Activated gamma-delta T cell treated with Interleukin-2 at 50 U/mL for 16 hours (primary cell): Measurements from ENCODE around the gene NSMCE3.

Experiments
- DNase-seq: peaks from one replicate; pipeline ENCODE4 v3.0.0-alpha.2; 2020

The NSMCE3 gene

DNA sequence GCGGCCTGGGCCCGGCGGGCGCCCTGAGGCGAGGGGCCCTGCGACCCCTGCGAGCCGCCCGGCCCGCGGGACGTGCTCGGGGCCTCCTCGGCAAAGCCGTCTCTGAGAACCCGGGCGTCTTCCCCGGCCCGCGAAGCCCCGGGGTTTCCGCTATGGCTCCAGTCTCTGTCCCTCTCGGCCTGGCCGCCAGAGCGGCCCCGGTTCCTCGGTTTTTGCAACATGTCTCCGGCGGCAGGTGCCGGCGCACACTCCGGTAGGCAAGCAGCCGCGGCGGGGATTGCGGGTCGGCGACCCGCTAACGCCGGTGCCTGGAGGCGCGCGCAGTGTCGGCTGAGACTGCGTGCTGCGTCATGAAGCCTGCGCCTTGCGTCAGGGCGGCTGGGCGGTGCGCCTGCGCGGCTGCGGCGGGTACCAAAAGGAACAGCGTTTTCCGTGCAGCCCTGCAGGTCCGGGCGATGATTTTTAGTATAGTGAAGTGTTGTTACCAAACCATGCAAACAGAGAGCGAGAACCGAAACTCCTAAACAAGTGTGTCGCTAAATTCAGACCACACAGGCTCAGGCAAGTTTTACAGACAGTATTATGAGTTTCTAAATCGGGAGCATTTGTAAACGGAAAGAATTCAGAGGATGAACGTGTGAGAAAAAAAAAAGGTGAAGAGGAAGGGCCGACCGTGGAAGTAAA, at the start of gene NSMCE3:
Gene NSMCE3 (minus strand): TSS at position 338 of the 684 bp plus-strand sequence. CDS start 117 bp downstream, at position 221.
- DNase-seq: peak; percentile 88

DNA sequence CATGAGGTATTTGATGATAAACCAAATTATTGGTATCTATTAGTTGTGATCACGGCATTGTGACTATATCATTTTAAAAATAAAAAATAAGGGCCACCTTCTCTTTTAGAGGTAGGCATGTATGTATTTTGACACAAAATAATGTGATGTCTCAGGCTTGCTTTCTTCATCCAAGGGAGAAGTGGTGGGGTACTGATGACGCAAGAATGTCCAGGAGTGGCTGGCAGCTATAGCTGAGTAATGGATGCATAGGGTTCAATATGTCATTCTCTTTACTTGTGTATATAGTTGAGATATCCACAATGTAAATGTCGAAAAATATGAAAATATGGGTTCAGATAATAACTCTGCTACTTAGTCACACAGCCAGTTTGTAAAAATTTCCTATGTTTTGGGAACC, 46.8 kb upstream of the NSMCE3 start:
- no peak for DNase-seq

DNA sequence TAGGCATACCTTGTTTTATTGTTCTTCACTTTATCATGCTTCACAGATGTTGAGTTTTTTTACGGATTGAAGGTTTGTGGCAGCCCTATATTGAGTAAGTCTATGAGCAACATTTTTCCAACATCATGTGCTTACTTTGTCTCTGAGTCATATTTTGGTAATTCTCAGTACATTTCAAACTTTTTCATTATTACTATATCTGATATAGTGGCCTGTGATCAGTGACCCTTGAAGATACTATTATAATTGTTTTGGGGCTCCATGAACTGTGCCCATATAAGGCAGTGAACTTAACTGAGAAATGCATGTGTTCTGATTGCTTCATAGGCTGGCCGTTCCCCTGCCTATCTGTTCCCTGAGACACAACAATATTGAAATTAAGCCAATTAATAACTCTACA, 42.8 kb upstream of the NSMCE3 start:
- DNase-seq: no peak

DNA sequence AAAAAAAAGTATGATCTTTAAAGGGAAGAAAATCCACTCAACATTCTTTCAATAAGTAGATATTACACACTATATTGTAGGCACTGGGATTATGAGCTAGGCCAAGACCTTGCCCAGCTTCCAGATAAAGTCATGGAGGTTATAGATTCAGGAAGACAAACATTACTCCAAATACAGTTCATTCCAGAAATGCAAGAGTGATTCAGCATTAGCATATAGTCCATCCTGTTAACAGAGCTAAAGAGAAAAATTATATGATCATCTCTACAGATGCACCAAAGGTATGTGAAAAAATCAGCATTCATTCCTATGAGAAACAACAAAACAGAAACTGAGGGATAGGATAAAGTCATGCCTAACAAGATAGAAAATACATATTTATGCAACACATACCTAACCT, 42.1 kb upstream of the NSMCE3 start:
- DNase-seq: no peak

DNA sequence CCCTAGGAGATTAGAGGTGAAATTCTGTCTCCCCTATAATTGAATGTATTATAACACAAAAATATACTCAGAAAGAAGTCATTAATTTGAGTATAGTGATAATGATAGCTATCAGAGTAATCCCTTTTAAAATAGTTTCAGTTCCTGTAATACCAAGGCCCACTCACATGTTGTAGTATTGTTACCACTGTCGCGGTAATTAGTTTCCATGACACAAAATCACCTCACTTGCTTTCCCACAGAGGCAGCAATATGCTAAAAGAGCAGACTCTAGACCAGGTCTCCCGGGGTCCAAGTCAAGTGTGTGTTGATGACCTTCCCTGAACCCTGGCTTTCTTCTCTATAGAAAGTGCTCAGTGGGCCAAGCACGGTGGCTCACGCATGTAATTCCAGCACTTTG, 39.5 kb upstream of the NSMCE3 start:
- no peak for DNase-seq

DNA sequence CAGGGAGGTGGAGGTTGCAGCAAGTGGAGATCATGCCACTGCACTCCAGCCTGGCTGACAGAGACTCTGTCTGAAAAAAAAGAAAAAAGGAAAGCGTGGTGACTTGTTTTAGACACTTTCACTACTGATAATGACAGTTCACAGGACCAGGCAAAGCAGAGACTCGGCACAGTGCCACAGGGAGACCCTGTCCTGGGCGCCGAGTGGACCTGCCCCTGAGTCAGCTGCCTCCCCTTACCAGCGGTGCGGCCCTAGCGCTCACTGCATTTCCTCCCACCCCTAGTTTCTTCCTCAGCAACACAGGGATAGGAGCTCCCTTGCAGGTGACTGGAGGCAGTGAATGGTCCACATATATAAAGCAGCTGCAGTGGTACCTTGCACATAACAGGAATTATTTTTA, 38.7 kb upstream of the NSMCE3 start:
- no peak for DNase-seq

DNA sequence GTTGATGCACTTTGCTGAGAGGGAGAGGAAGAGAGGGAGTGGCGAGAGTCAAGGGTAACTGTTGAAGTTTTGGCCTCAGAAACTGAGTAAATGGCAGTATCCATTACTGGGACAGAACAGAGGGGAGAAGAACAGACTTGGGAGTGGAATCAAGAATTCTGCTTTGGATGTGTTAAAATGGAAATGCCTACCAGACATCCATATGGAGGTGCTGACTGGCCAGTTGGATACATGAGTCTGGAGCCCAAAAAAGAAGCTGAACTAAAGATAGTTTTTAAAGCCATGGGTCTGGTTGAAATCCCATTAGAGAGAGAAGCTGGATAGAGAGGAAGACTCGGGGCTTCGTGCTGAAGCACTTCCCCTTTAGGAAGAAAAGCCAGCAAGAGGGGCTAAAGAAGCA, 35.9 kb upstream of the NSMCE3 start:
- no peak for DNase-seq

DNA sequence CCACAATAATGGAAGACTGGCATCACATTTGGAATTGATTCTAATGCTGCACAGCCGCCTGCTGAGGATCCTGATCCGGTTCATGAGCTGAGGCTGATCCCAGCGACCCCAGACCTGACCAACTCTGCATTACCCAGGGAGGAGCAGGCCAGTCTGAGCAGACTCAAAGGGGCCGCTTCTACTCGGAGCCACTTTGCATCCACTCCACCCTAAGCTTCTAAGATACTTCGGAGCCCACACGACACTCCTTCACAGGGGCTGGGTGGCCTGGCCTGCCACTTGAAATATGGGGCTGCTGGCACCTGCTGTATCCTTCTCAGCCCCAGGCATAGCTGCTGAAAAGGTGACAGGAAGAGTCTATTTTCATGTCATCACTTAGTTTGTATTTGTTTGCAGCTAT, 33.2 kb upstream of the NSMCE3 start:
- DNase-seq: no peak

DNA sequence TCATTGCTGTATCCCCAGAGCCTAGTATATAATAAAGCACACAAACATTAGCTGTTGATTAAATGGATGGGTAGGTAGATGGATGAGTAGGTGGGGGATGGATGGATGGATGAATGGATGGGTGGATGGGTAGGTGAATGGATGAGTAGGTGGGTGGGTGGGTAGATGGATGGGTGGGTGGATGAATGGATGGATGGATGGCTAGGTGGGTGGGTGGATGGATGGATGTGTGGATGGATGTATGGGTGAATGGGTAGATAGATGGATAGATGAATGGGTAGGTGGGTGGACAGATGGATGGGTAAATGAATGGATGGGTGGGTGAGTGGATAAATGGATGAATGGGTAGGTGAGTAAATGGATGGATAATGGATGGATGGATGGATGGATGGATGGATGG, 30.2 kb upstream of the NSMCE3 start:
- DNase-seq: no peak

DNA sequence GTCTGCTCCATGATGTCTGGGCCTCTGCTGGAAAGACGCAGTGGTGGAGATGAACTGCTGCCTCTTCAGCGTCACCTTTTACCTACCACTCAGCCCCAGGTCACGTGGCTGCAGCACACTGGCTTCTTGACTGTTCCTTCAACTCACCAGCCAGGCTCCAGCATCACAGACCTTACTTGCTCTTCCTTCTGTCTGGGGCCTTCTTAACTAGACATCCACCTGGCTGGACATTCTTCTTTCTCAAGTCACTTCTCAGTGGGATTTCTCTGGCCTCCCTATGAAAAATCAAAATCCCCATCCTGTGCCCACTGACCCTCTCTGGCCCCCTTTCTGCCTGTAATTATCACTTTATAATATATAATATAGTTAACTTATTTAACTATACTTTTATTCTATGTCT, 29.7 kb upstream of the NSMCE3 start:
- DNase-seq: no peak

DNA sequence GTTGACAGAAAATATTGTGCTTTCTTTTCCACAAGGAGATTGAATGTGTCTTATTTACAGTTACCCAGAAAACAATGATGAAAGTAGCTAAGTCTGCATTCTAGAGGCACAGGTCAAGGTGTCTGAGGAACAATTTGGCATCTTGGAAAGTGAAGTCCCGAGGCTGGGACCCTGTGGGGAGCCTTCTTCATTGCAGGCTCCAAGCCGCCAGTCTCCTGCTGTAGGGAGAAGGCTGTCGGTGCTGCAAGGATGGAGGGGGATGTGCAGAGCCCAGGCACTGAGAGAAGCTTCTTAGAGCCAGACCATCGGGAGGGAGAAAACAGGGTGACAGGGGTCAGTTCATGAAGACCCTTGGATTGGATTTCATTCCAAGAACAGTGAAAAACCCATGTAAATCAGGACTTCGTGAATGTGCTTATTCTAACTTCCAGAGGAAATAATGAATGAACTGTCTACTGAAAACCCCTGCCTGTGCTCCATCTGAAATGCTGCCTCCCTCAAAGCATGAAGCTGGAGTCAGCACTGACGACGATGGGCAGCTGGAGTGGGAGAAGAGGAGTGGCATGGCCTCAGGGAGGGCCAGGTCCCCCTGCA, 25.2 kb upstream of the NSMCE3 start:
- DNase-seq: no peak

DNA sequence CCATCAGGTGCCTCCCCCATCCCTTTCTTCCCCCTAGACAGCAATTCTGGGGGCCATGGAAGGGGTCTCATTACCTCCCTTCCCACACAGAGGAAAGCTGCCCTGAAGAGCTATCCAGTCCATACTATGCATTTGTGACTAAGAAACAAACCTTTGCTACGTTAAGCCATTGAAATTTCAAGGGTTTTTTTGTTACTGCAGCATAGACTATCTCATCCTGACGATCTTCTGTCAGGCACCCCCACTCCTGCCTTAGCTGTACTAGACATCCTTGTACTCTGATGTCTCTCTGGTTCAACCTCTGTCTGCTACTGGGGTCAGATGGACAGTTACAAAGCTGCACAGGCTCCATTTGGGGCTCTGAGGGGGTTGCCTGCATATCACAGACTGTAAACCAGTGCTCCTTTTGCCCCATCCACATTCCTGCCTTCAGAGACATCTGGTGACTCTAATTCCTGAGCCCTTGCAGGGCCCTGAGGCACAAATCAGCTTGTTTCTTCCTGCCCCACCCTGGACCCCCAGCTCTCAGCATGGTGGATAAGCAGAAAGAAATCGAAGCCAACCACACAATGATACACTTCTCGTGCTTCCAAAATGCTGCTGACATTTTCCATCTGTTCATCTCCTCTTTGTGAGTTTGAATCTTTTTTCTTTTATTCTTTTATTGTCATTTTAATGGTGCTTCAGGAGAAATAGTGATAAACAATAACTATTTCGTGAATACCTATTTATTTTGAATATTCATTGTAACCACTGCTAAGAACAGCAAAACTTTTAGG, 21.6 kb upstream of the NSMCE3 start:
- no peak for DNase-seq

DNA sequence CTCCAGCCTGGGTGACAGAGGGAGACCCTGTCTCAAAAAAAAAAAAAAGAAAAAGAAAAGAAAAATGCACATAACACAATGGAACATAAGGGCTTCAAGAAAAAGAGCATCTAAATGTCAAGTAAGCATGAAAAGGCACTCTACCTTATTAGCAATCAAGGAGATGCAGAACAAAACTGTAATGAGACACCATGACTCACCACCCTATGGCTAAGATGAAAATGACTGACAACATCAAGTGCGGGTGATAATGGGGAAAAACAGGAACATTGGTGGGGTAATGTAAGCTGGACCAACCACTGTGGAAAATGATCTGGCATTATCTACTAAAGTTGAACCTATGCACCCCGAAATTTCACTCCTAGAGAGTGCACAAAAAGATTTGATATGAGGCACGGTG, 19.6 kb upstream of the NSMCE3 start:
- no peak for DNase-seq

DNA sequence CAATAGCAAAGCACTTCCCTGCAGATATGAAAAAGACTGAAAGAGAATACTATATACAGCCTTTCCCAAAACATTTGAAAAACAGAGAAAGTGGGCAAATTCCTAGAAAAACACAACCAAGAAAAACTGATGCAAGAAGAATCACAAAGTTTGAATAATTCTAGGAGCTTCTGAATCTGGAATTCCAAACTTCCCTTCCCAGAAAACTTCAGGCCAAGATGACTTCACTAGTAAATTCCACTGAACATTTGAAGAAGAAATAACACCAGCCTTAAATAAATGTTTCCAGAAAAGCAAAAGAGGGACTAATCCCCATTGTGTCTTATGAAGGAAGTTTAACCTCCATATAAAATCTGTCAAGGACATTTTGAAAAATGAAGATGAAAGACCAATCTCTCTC, 15.8 kb upstream of the NSMCE3 start:
- DNase-seq: no peak

DNA sequence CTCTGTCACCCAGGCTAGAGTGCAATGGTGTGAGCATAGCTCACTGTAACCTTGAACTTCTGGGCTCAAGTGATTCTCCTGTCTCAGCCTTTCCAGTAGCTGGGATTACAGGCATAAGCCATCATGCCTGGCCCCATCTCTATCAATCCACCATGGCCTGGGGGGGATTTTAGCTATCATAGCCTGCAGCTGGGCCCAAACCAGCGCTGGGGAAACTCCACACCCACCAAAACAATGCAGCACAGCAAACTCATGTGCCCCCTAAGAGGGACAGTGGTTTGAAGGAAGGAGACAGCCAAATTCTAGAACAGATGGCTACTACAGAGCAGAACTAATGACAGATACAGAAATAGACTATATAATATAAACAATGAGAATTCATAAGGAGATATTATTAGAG, 13.8 kb upstream of the NSMCE3 start:
- DNase-seq: no peak

DNA sequence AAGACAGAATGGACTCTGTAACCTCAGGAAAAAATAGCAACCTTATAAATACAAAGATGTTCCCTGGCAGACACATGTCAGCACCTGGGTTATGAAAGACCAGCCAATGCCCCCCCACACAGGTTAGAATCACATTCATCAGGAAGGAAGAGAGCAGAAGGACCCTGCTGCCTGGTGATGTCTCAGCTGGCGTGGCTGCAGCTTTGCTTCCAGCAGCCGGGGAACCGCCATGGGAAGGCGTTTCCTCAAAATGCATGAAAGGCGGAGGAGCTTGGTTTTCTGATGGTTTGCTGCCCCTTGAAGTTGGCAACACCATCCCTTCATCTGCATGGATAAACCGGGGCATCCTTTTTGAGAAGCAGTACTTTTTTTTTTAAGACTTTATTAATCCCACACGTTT, 10.9 kb upstream of the NSMCE3 start:
- DNase-seq: no peak

DNA sequence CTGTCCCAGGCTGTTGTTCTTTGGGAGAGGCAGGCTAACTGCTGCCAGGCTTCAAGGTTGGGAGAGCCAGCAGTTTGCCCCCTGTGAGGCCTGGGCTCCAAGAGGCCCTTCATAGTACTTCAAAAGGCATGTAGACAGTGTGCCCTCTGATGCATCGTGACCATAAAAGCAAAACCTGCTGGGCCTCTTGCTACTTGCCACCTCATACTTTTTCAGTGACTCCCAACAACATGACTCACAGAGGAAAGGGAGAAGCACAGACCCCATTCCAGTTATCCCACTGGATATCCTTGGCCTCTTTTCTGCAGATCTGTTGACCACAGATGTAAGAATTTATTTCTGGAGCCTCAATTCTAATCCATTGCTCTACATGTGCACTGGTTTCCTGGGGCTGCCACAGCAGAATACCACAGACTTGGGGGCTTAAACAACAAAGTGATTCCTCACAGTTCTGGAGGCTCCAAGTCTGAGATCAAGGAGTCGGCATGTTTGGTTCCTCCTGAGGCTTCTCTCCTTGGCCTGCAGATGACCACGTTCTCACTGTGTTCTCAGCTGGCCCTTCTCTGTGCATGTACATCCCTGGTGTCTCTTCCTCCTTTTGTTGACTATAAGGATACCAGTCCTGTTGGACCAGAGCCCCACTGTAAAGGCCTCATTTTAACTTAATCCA, 8.9 kb upstream of the NSMCE3 start:
- DNase-seq: no peak

DNA sequence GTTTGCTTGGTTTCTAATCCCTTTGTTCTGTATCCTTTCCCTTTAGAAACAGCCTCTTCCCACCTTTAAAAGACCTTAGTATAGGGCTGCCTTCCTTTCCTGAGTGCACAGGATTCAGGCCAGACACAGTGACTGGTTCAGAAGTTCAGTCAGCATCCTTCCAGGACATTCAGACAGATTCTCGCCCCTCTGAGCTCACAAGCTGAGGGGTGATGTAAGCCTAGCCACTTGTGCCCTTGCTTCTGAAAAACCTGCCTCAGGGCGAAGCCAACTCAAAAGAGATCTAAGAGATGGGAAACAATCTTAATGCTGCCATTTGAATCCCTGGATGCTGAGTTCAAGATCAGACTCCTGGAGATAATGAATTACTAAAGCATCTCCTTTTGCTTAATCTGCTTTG, 6.7 kb upstream of the NSMCE3 start:
- DNase-seq: no peak

DNA sequence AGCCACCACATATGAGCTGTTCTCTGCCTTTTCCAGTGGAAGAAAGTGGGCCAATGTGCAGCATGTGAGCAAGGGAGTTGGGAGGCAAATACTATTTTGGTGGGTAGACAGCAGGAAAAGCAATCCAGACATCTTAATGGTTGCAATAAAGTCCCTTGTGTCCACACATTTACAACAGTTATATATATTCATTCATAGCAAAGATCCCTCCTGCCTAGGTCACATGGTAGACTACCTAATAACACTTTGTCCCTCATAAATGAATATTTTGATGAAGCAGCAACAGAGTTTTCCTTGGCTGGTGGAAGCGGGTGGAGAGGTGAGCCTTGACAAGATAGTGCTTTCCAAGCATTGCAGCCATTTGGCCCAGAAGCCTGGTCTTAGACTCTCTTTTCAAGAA, 6.2 kb upstream of the NSMCE3 start:
- no peak for DNase-seq

DNA sequence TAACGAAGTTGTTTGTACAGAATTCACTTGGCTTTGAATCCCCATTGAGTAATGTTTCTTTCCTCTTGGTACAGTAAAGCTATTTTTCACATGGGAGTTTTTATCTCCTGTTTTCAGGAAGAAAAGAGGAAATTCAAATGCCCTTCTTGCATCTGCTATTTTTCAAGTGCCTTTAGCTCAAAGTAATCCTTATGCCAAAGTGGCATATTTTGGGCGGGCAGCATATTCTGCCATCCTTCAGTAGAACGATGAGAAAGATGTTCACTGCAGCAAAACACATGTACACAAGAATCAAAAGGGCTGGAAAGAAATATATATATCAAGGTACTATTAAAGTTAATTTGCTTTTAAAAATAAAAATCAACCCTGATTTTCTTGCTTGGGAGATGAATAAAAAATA, 5.3 kb upstream of the NSMCE3 start:
- no peak for DNase-seq

DNA sequence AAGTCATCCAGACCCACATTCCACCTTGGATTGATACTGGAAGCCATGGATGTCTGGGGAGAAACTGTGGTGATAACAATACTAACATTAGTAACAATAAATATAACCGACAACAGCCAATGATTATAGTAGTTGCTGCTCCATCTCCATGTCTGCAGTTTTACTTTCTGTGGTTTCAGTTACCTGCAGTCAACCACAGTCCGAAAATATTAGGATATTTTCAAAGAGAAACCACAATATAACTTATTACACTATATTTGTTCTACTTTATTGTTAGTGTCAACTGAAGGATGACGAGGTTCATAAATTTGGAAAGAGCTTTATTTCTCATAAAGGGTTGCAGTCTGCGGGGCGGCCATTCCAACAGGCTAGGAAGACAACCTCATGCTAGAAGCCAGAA, 2.6 kb upstream of the NSMCE3 start:
- no peak for DNase-seq

DNA sequence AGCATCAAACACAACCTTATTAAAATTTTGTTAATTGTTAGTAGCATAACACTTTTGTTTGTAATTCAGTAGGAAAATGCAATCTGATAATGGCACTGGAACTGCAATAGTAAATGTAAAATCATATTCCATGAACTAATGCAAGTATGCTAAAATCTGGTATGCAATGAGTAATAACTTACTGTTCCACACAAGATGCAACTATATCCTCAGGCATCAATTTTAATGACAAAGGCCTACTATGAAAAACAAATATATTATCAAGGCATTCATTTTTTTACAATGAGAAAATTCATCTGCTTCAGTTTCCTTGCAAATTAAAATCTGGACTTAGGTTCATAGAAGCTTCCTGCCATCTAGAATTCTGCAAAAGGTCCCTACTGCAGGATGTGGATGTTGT, 1.4 kb upstream of the NSMCE3 start:
- DNase-seq: no peak

DNA sequence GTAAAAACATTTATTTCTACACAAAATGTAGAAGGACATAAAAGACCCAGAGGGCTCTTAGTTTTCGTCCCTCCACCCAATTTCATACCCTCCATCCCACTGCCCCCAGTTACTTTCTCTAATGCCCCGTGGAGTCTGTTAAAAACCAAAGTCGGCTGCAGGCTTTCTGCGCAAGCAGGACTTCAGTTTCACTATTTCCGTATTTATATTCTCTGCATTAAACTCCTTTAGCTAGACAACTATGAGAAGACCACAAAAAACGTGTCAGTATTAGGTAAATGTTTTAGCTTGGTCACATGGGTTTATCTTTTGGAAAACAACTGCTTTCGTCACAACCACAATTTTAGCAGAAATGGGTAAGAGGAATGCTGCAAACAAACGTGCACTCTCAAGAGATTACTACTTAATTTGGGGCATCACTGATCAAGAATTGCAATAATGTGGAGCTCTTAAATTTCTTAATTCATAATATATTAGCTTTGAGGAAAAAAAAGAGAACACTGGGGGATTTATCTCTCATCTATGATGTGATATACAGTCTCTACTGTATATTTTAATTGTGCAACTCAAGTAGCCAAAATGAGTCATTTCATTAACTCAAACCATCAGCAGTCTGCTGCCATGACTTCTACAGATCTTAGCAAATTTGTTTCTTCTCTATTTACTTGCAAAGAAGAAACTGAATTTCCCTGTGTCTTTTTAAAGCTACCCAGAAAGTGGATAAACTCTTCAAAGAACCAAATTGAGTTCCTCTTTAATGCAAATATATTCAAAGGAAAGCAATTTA, 740 bp upstream of the NSMCE3 start:
- no peak for DNase-seq
